GM10266 (cell line): ENCODE measurements around the gene SYMPK.

Experiments
- DNase-seq: peaks from one replicate; pipeline ENCODE4 v3.0.0; 2012; ENCODE audit errors: extremely low spot score
- TF ChIP-seq, protein P1 (sequence below): IDR thresholded peaks from 2 replicates; pipeline ENCODE4 v1.5.1; 2012; ENCODE audit warnings: mild to moderate bottlenecking, low read depth; ENCODE audit not compliant: control insufficient read depth, insufficient read depth; ENCODE audit errors: missing control alignments

Gene SYMPK

DNA sequence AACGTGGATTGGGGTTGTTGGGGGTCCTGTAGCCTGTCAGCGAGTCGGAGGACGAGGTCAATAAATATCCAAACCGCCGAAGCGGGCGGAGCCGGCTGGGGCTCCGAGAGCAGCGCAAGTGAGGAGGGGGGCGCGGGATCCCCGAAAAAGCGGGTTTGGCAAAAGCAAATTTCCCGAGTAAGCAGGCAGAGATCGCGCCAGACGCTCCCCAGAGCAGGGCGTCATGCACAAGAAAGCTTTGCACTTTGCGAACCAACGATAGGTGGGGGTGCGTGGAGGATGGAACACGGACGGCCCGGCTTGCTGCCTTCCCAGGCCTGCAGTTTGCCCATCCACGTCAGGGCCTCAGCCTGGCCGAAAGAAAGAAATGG, 93.1 kb downstream of the SYMPK start:
- no peak for DNase-seq
- TF ChIP-seq, protein P1, sequence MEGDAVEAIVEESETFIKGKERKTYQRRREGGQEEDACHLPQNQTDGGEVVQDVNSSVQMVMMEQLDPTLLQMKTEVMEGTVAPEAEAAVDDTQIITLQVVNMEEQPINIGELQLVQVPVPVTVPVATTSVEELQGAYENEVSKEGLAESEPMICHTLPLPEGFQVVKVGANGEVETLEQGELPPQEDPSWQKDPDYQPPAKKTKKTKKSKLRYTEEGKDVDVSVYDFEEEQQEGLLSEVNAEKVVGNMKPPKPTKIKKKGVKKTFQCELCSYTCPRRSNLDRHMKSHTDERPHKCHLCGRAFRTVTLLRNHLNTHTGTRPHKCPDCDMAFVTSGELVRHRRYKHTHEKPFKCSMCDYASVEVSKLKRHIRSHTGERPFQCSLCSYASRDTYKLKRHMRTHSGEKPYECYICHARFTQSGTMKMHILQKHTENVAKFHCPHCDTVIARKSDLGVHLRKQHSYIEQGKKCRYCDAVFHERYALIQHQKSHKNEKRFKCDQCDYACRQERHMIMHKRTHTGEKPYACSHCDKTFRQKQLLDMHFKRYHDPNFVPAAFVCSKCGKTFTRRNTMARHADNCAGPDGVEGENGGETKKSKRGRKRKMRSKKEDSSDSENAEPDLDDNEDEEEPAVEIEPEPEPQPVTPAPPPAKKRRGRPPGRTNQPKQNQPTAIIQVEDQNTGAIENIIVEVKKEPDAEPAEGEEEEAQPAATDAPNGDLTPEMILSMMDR, result no peak

DNA sequence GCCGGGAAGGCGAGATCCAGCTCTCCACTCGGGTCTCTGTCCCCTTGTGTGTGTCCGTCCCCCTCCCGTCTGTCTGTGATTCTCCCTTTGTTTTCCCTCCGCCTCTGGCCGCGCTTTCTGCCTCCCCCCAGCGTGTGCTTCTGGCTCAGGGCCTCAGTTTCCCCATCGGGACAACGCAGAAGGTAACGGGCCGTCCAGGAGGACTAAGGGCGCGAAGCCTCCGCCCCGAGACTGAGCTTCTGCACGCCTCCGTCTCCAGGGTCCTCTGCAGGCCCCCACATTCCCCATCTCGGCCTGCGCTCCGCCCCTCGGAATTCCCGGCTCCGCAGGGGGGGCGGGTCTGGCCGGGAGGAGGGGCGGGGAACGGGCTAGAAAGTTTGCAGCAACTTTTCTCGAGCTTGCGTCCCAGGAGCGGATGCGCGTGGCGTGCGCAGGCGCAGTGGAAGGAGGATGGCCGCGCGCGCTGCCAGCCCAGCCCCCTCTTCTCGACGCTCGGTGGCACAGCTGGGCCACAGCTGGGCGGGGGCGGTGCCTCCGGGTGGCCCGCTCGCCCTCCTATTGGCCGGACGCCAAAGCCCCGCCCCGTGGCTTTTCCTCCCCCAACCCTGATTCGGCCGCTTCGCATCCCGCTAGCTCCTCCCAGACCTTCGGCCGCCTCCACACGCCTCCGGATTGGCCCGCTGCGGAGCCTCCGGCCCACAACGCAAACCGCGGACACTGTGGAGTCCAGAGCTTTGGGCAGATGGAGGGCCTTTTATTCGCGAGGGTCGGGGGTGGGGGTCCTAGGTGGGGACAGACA, 93.8 kb downstream of the SYMPK start, which contains the start of gene SIX5:
Gene SIX5 (minus strand): TSS at position 269 of the 799 bp plus-strand sequence. CDS start 408 bp downstream, outside the sequence.
- TF ChIP-seq, protein P1, result no peak

DNA sequence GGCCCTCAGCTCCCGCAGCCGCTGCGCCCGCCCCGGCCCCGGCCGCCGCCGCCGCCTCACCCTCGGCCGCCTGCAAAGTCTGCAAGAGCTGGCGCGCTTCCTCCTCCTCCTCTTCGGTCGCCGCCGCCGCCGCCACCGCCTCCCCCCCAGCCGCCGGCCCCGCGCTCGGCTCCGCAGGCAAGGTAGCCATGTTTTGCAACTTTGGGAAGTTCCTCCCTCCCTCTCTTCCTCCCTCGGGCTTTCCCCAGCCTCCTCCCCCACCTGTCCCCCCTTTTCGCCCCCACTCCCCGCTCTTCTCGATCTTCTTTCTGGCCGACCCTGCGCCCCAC, 94.3 kb downstream of the SYMPK start:
- no peak for DNase-seq
- TF ChIP-seq, protein P1, result no peak

More for the DNA sequence above, 93.8 kb downstream of the SYMPK start, which contains the start of gene SIX5:
- peak; percentile 100 for DNase-seq

DNA sequence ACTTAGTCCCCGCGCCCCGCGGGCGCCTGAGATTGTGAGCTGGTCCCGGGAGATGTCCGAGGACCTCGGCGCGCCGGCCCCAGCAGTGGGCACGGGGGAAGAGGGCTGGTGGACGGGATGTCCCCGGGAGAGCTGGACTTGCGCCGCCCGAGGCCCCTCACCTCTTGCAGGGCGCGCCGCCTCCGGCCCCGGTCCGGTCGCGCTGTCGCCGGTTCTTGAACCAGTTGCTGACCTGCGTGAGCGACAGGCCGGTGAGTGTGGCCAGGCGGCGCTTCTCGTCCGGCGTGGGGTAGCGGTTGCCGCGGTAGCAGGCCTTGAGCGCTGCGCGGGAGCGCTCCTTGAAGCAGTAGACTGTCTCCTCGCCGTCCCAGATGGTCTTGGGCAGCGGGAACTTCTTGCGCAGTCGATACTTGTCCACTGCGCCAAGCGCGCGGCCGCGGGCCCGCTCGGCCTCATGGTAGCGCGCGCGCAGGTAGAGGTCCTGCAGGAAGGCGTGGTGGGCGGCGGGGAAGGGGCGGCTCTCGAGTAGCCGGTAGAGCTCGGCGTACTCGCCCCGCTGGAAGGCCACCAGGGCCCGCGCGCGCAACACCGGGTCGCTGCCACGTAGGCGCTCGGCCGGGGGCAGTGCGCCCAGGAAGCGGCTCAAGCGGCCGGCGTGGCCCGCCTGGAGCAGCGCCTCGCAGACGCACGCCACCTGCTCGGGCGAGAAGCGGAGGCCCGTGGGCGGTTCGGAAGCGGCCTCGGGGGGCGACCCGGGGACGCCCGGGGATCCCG, 94.9 kb downstream of the SYMPK start:
- DNase-seq, result peak; percentile 80
- TF ChIP-seq, protein P1, result no peak

DNA sequence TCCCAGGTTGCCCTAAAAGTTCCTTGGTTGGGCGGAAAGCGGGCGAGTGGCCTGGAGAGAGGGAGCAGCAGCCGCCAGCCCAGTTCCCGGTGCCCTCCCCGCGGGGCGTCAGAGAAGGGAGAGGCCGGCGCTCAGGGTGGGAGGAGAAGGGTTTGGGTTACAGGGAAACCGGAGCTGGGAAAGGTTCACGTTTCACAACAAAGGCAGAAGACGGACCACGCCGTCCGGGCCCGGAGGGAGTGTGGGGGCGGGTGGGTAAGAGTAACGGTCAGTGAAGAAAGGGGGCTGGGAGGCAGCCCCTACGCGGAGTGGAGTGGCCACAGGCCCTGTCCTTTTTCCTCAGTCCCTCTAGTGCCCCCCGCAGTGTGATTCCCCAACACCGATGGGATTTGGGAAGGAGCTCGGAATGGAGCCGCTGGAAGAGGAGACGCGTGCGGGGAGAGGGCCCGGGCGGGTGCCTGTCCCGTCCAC, 95.5 kb downstream of the SYMPK start:
- no peak for DNase-seq
- TF ChIP-seq, protein P1, result no peak

DNA sequence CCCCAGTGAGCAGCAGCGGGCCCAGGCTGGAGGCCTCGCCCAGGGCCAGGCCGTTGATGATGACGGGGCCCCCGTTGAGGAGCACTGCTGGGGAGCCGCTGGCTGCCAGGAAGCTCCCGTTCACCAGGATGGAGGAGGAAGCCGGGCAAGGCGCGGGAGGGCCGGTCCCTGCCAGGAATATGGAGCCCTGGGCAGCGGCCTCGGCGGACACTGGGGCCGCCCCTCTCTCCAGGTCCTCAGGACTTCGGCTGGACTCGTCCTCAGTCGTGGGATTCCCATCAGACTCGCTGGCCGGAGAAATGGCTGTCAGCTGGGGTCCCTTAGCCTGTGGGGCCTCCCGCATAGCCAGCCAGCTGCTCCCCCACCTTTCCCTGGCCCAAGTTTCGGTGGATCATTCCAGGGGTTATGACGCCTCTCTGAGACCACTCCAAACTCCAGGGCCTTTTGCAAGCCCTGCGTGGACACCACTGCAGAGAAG, 96.0 kb downstream of the SYMPK start:
- no peak for DNase-seq

More for the DNA sequence above, 96.0 kb downstream of the SYMPK start:
- TF ChIP-seq, protein P1, result no peak
